ENCODE data around the gene RLIM. TPM values are rescaled to one million over a fixed set of nuclear protein-coding genes. Genes with fewer than 3 reads are reported as not detected.

Gene RLIM
- total RNA-seq, 4 donors from 2014 or later: 33.3 to 55.2 (median 41.9) TPM

GRCh38 chrX:74550295-74550802 is 64.1 kb downstream of the RLIM start:
- Histone ChIP-seq H3K4me1 (no peaks in the 10 kb centered on the region), H3K9me3 (no peaks in the 10 kb centered on the region), H3K36me3 (no peaks in the 10 kb centered on the region), H3K27me3 (no peaks in the 10 kb centered on the region), H3K27ac (no peak overlapping the region), H3K4me3 (replicated peaks in 1 of 3) (no peak overlapping the region)
- 16% methylated on average over 14 to 17 of the region's 24 CpGs for WGBS, 2 donors
- intact Hi-C loops (cut with DNase I): no loop called here
- DNase-seq: peak; percentile 78 to 80
- TF ChIP-seq POLR2A (IDR thresholded peaks at IDR 0.05) (no peak), CTCF (IDR thresholded peaks at IDR 0.05) (peak; percentile 82 to 99 (median 98))

- Histone ChIP-seq H3K27ac (no peak overlapping the region), H3K9me3 (no peaks in the 10 kb centered on the region), H3K27me3 (no peaks in the 10 kb centered on the region), H3K36me3 (no peaks in the 10 kb centered on the region), H3K4me1 (no peaks in the 10 kb centered on the region), H3K4me3 (replicated peaks in 1 of 3) (no peak overlapping the region)
- DNase-seq: no peak
- TF ChIP-seq POLR2A (IDR thresholded peaks at IDR 0.05) (no peak), CTCF (IDR thresholded peaks at IDR 0.05) (no peak)
- WGBS, 2 donors: 83 to 100% methylated on average over 1 of the region's 1 CpG
- intact Hi-C loops (cut with DNase I): loop anchor here (5.0 kb wide), 1 partner anchor 160 kb away; no protein-coding TSS in a partner anchor
Observed at GRCh38 chrX:74546984-74547383, 67.4 kb downstream of the RLIM start.

- Histone ChIP-seq H3K4me1 (no peaks in the 10 kb centered on the region), H3K4me3 (replicated peaks in 1 of 3) (no peak overlapping the region), H3K9me3 (no peaks in the 10 kb centered on the region), H3K36me3 (no peaks in the 10 kb centered on the region), H3K27ac (no peak overlapping the region), H3K27me3 (no peaks in the 10 kb centered on the region)
- intact Hi-C loops (cut with DNase I): loop anchor here (5.0 kb wide), 1 partner anchor 159 kb away; no protein-coding TSS in a partner anchor
- no peak for DNase-seq
- no peak for TF ChIP-seq CTCF (IDR thresholded peaks at IDR 0.05)
- no peak for TF ChIP-seq POLR2A (IDR thresholded peaks at IDR 0.05)
- WGBS, 2 donors: 100% methylated on average over 1 of the region's 1 CpG; no CpG with 5 or more reads in 1 of the 2 donors
Observed at GRCh38 chrX:74545880-74546523, 68.4 kb downstream of the RLIM start.

GRCh38 chrX:74540635-74541249 is 73.7 kb downstream of the RLIM start:
- intact Hi-C loops (cut with DNase I): no loop called here
- H3K27me3 ChIP-seq: no peaks in the 10 kb centered on the region
- no peak overlapping the region for H3K27ac ChIP-seq
- H3K4me3 ChIP-seq (replicated peaks in 1 of 3): no peak overlapping the region
- no peaks in the 10 kb centered on the region for H3K36me3 ChIP-seq
- no peaks in the 10 kb centered on the region for H3K9me3 ChIP-seq
- H3K4me1 ChIP-seq: no peaks in the 10 kb centered on the region
- no peak for DNase-seq
- WGBS, 2 donors: 73 to 80% methylated on average over 2 of the region's 2 CpGs
- TF ChIP-seq POLR2A (IDR thresholded peaks at IDR 0.05) (no peak), CTCF (IDR thresholded peaks at IDR 0.05) (no peak)

All from thyroid gland (tissue), 4 donors.